GM23248 (cell line): ENCODE results near the gene RASA2. TPM values are rescaled to one million over a fixed set of nuclear protein-coding genes. Genes with fewer than 3 reads are reported as not detected.
"Not testable (repeated sequence)": the region's sequence is repeated elsewhere in the genome, so short reads cannot be mapped to it uniquely, and the experiment has no call there.

Experiments used
- DNase-seq: peaks from one replicate; pipeline ENCODE4 v3.0.0-alpha.2; 2015
- H2AFZ ChIP-seq: fragments of 200-600 bp; sonication (generic); 2 replicates; pipeline ENCODE4 v1.6.1; 2016; ENCODE audit warnings: antibody characterized with exemption
- H3F3A ChIP-seq: fragments of 200-600 bp; sonication (generic); 2 replicates; pipeline ENCODE4 v1.6.1; 2016; ENCODE audit warnings: mild to moderate bottlenecking, antibody characterized with exemption, mixed run types; ENCODE audit not compliant: insufficient read depth
- H3K27ac ChIP-seq: fragments of 200-600 bp; sonication (generic); 2 replicates; pipeline ENCODE4 v1.5.1; 2016; ENCODE audit warnings: mild to moderate bottlenecking
- H3K27me3 ChIP-seq: fragments of 200-600 bp; sonication (generic); replicated peaks from 2 replicates; pipeline ENCODE4 v1.6.1; 2016; ENCODE audit warnings: mild to moderate bottlenecking; ENCODE audit not compliant: insufficient read depth
- H3K36me3 ChIP-seq: fragments of 200-600 bp; sonication (generic); 2 replicates; pipeline ENCODE4 v1.6.1; 2016; ENCODE audit warnings: low read depth, mild to moderate bottlenecking
- H3K4me1 ChIP-seq: fragments of 200-600 bp; sonication (generic); 2 replicates; pipeline ENCODE4 v1.6.1; 2016; ENCODE audit warnings: mild to moderate bottlenecking; ENCODE audit not compliant: insufficient read depth
- H3K4me2 ChIP-seq: fragments of 200-600 bp; sonication (generic); one replicate; pipeline ENCODE4 v1.6.1; 2016; ENCODE audit warnings: mild to moderate bottlenecking; ENCODE audit not compliant: unreplicated experiment
- H3K4me3 ChIP-seq: fragments of 200-600 bp; sonication (generic); 2 replicates; pipeline ENCODE4 v1.5.1; 2016; ENCODE audit warnings: mild to moderate bottlenecking
- H3K79me2 ChIP-seq: fragments of 200-600 bp; sonication (generic); 2 replicates; pipeline ENCODE4 v1.6.1; 2016; ENCODE audit warnings: mild to moderate bottlenecking; ENCODE audit not compliant: insufficient read depth
- H3K9ac ChIP-seq: fragments of 200-600 bp; sonication (generic); 2 replicates; pipeline ENCODE4 v1.6.1; 2016; ENCODE audit warnings: mild to moderate bottlenecking
- H3K9me2 ChIP-seq: fragments of 200-600 bp; sonication (generic); 2 replicates; pipeline ENCODE4 v1.6.1; 2016; ENCODE audit warnings: mixed run types, mild to moderate bottlenecking, moderate library complexity; ENCODE audit not compliant: insufficient read depth
- H3K9me3 ChIP-seq: fragments of 200-600 bp; sonication (generic); one replicate; pipeline ENCODE4 v1.6.1; 2017; ENCODE audit warnings: low read depth
- H4K20me1 ChIP-seq: fragments of 200-600 bp; sonication (generic); 2 replicates; pipeline ENCODE4 v1.6.0; 2016; ENCODE audit not compliant: insufficient read depth
- EZH2 ChIP-seq: fragments of 200-600 bp; sonication (generic); IDR thresholded peaks from 2 replicates; pipeline ENCODE4 v1.6.1; 2018; ENCODE audit warnings: antibody characterized with exemption, mild to moderate bottlenecking; ENCODE audit not compliant: insufficient read depth, poor library complexity, severe bottlenecking
- EZH2phosphoT487 ChIP-seq: fragments of 200-600 bp; sonication (generic); IDR thresholded peaks from 2 replicates; pipeline ENCODE4 v1.6.1; 2018; ENCODE audit warnings: antibody characterized with exemption, moderate library complexity, mild to moderate bottlenecking, low read depth; ENCODE audit not compliant: insufficient read depth
- WGBS, 2 experiments: methylation state at CpG; one replicate each; pipeline ENCODE4 v1.1.6; 2015 to 2017; ENCODE audit warnings: low lambda C conversion rate in 2 of 2, low coverage in 1 of 2; ENCODE audit errors: missing lambda C conversion rate in 2 of 2; 5-methylcytosine and 5-hydroxymethylcytosine counted together
- in situ Hi-C: fragments of 300-500 bp; cut with MboI; formaldehyde crosslinking; loops from 2 replicates; pipeline ENCODE4 v1.15.0; 2020
- polyA plus RNA-seq: library from polyadenylated mRNA; unstranded; fragments of >200 nt; fragmentation: Nextera tagmentation; extraction: Ambion mirVana; gene quantifications from 2 replicates; pipeline ENCODE4 v1.2.1, GENCODE V29; 2016
- total RNA-seq: library from RNA; depleted of rRNA; stranded (reverse); fragments of >200 nt; shearing (Covaris generic); gene quantifications from 2 replicates; pipeline ENCODE4 v1.2.3, GENCODE V29; 2014

The RASA2 gene
- total and polyA plus RNA-seq, 2 experiments from 2014 or later, result 16.9 to 18.8 TPM

DNA sequence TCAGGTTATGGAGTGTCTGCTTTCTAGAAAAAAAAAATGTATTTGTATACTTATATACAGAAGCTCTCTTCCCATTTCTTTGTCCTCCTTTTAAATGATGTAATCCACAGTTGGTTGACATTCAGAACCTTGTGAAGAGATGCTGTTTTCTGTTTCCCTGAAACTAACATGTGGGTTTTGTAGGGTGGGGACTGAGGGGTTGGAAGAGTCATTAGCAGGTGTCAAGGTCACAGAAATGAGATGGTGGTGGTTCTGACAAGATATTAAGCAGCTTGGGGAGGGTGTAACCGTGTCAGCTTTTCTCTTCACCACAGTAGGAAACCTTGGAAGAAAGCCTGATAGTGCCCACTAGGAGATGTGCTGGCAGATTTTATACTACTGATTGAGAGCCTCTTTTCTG is 2.4 kb downstream of the RASA2 start:
- H3K4me2 ChIP-seq, result peak overlapping the region; percentile 87
- in situ Hi-C loops, result no loop called here
- H4K20me1 ChIP-seq, result peaks cover 27% of the 10 kb centered on the region; the same call in 1 of the 2 replicates
- peak overlapping the region; percentile 87; the same call in 1 of the 2 replicates for H3K4me3 ChIP-seq
- no peaks in the 10 kb centered on the region for H3K9me3 ChIP-seq
- peaks cover 67% of the 10 kb centered on the region for H3K79me2 ChIP-seq
- no peak overlapping the region for H2AFZ ChIP-seq
- peaks cover 34% of the 10 kb centered on the region for H3K4me1 ChIP-seq
- H3F3A ChIP-seq, result peaks cover 31% of the 10 kb centered on the region
- no peaks in the 10 kb centered on the region for H3K9me2 ChIP-seq
- DNase-seq, result peak; percentile 16
- H3K9ac ChIP-seq, result no peak overlapping the region
- 92 to 100% methylated on average over 1 of the region's 1 CpG for WGBS, 2 experiments
- no peak overlapping the region for H3K27ac ChIP-seq
- no peaks in the 10 kb centered on the region for H3K27me3 ChIP-seq
- TF ChIP-seq EZH2 (no peak), EZH2phosphoT487 (no peak)
- H3K36me3 ChIP-seq, result no peaks in the 10 kb centered on the region

DNA sequence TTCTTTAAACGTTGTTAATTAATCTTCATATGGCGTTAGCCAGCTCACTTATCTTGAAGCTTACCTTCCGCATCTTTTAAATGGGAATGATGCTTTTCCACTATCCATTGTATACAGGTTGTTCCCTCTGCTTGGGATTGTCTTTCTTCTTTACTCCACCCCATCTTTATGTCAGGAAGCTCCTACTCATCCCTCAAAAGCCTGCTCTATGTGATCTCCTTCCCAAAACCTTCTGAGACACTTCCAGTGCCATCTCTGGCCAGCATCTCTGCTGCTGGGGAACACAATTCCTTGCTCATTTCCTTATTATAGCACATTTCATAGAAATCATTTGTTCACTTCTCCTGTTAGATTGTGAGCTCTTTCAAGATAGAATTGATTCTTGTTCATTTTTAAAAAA is 4.3 kb downstream of the RASA2 start:
- no peak overlapping the region for H2AFZ ChIP-seq
- no peak overlapping the region for H3K4me3 ChIP-seq
- no peak overlapping the region for H3K4me2 ChIP-seq
- no peaks in the 10 kb centered on the region for H3K27me3 ChIP-seq
- H3K9me2 ChIP-seq, result no peaks in the 10 kb centered on the region
- in situ Hi-C loops, result no loop called here
- DNase-seq, result no peak
- WGBS, 2 experiments, result 89 to 93% methylated on average over 3 of the region's 3 CpGs
- no peaks in the 10 kb centered on the region for H3K36me3 ChIP-seq
- no peak overlapping the region for H3K9ac ChIP-seq
- H4K20me1 ChIP-seq, result peaks cover 27% of the 10 kb centered on the region; the same call in 1 of the 2 replicates
- TF ChIP-seq EZH2 (no peak), EZH2phosphoT487 (no peak)
- no peaks in the 10 kb centered on the region for H3K9me3 ChIP-seq
- no peak overlapping the region for H3K27ac ChIP-seq
- H3K79me2 ChIP-seq, result peaks cover 86% of the 10 kb centered on the region
- peaks cover 24% of the 10 kb centered on the region for H3K4me1 ChIP-seq
- peaks cover 12% of the 10 kb centered on the region for H3F3A ChIP-seq

DNA sequence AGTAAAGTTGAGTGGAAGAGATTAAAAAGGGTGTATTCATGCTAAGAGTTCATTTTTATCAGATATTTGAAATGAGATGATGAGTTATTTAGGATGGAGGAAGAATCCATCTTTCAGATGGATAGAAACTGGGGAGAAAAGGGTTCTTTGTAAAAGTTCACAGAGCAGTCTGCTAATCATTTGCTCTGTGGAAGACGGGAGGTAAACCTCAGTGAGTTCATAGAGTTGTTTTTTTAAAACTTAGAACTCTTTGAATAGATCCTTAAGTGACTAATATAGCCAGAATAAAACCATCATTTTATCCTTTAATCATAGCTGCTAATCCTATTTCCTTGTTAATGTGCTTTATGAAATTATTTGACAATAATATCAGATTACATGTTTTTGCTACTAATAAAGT is 5.1 kb downstream of the RASA2 start:
- no peak for DNase-seq
- no peak overlapping the region for H2AFZ ChIP-seq
- peaks cover 92% of the 10 kb centered on the region for H3K79me2 ChIP-seq
- H3K4me3 ChIP-seq, result no peak overlapping the region
- peaks cover 7% of the 10 kb centered on the region for H3F3A ChIP-seq
- no peaks in the 10 kb centered on the region for H3K27me3 ChIP-seq
- H3K36me3 ChIP-seq, result no peaks in the 10 kb centered on the region
- H3K4me1 ChIP-seq, result peaks cover 24% of the 10 kb centered on the region
- WGBS, 2 experiments, result 97 to 100% methylated on average over 1 of the region's 1 CpG
- no peak overlapping the region for H3K27ac ChIP-seq
- in situ Hi-C loops, result no loop called here
- no peak for TF ChIP-seq EZH2phosphoT487
- TF ChIP-seq EZH2, result no peak
- H3K9ac ChIP-seq, result no peak overlapping the region
- H4K20me1 ChIP-seq, result peaks cover 27% of the 10 kb centered on the region; the same call in 1 of the 2 replicates
- no peaks in the 10 kb centered on the region for H3K9me3 ChIP-seq
- no peaks in the 10 kb centered on the region for H3K9me2 ChIP-seq
- no peak overlapping the region for H3K4me2 ChIP-seq

DNA sequence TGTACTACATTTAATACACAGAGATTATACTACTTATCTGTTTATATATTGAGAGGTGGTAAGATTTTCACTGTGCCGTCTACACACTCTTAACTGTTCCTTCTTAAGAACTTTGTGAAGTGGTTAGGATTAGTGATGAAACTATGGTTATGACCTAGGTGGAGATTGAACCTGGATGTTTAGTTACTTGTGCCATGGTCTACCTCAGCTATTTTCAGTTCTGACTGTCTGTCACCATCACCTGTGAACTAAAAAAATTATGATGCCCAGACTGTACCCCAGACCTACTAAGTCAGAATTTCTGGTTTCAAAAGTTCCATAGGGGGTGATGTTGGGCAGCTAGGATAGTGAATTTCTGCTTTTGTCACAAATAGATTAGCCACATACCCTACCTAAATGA is 6.4 kb downstream of the RASA2 start:
- Histone ChIP-seq H3K27me3 (no peaks in the 10 kb centered on the region), H3K9me3 (no peaks in the 10 kb centered on the region), H3K9me2 (no peaks in the 10 kb centered on the region), H4K20me1 (peaks cover 27% of the 10 kb centered on the region; the same call in 1 of the 2 replicates), H3K36me3 (no peaks in the 10 kb centered on the region), H3K27ac (no peak overlapping the region), H2AFZ (no peak overlapping the region), H3K4me1 (peaks cover 22% of the 10 kb centered on the region), H3F3A (peaks cover 3% of the 10 kb centered on the region), H3K79me2 (peaks cover 96% of the 10 kb centered on the region), H3K4me3 (no peak overlapping the region), H3K9ac (no peak overlapping the region), H3K4me2 (no peak overlapping the region)
- WGBS, 2 experiments, result 89 to 94% methylated on average over 1 of the region's 1 CpG
- DNase-seq, result no peak
- TF ChIP-seq EZH2 (no peak), EZH2phosphoT487 (no peak)
- in situ Hi-C loops, result no loop called here

DNA sequence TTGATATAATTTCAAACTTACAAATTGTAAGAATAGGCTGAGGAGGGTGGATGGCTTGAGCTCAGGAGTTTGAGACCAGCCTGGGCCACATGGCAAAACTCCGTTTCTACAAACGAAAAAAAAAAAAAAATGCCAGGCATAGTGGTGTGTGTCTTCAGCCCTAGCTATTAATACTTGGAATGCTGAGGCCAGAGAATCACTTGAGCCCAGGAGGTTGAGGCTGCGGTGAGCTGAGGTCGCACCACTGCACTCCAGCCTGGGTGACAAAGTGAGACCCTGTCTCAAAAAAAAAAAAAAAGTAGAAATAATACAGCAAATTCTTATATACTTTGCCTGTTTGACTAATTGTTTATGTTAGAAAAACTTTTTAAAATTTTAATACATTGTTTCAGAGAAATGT is 10.8 kb downstream of the RASA2 start:
- H3K4me2 ChIP-seq, in situ Hi-C loops, H3K9ac ChIP-seq, H2AFZ ChIP-seq, H3K27me3 ChIP-seq, H3K27ac ChIP-seq, H3K9me2 ChIP-seq, H3K9me3 ChIP-seq, H3F3A ChIP-seq, H3K4me3 ChIP-seq, H3K36me3 ChIP-seq, DNase-seq: not testable (repeated sequence)
- WGBS, 2 experiments, result 80 to 89% methylated on average over 4 of the region's 4 CpGs
- Histone ChIP-seq H4K20me1 (peaks cover 25% of the 10 kb centered on the region; the same call in 1 of the 2 replicates), H3K79me2 (peaks cover 96% of the 10 kb centered on the region), H3K4me1 (peaks cover 20% of the 10 kb centered on the region)
